Posterior cingulate gyrus (tissue), 11 donors: Measurements from ENCODE around the gene MRTFA.
"Not testable (repeated sequence)": the region's sequence is repeated elsewhere in the genome, so short reads cannot be mapped to it uniquely, and the experiment has no call there.

Source experiments
- DNase-seq, 10 donors: peaks; one replicate each; pipeline versions ENCODE4 v3.0.0 to v3.0.0-alpha.2; 2020 to 2021; ENCODE audit warnings: mixed read lengths in 3 of 10
- intact Hi-C: fragments of 100-400 bp; cut with DNase I; formaldehyde crosslinking; loops from one replicate; pipeline ENCODE4 v1.15.1; 2023

Gene MRTFA

DNA sequence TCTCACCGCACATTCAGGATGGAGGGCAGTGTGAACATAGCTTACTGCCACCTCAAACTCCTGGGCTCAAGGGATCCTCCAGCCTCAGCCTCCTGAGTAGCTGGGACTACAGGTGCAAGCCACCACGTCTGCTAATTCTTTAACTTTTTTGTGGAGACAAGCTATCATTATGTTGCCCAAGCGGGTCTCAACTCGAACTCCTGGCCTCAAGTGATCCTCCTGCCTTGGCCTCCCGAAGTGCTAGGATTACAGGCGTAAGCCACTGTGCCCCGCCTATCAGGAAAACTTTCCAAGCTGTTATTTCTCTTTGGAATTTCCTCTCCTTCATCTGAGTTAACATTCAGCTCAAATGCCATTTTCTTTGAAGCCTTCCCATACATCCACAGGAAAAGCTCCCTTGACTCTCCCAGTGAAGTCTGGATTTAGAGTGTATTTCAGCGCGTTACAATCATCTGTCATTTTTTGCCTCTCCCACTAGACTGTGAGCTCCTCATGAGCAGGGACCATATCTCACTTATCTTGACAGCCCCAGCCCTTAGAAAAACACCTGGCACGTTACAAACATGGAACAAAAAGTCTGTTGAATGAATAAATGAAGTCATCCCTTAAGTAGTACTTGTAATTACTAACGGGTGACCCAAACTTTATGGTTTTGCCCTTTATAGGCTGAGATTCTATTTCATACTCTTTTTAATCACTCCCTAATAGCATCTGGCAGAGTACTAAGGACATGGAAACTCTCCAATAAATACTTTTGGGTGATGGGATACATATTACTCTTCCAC lies 2.2 kb downstream of the MRTFA start:
- peak in 1 of 10 donors; percentile 41 for DNase-seq
- intact Hi-C loops = no loop called here

DNA sequence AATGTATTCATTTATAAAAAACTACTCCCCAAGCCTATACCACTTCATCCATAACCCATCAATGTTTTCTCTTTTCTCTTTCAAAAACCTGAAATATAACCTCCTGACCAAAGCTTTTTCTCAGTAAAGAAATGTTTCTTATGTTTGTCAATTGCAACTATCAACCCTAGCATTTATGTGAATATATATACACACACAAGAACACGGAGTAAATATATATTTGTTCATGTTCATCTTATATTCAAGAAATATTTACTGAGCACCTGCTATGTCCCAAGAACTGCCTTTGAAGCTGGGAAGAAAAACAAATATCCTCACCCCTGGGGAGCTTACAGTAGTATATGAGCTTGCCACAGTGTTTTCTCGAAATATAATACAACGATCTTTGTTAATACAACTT lies 3.5 kb downstream of the MRTFA start:
- no peak for DNase-seq
- intact Hi-C loops = no loop called here

DNA sequence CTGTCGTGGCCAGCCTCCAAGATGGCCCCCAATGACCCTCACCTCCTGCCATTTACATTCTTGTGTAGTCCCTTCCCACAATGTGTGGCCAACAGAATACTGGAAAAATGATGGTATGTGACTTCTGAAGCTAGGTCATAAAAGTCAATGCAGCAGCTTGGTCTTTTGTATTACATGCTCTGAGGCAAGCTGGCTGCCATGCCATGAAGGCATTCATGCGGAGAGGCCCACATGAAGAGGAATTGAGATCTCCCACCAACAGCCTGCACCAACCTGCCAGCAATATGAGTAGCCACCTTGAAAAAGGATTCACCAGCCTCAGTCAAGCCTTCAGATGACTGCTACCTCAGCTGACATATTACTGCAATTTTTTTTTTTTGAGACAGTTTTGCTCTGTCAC lies 4.6 kb downstream of the MRTFA start:
- DNase-seq = no peak
- intact Hi-C loops = no loop called here

DNA sequence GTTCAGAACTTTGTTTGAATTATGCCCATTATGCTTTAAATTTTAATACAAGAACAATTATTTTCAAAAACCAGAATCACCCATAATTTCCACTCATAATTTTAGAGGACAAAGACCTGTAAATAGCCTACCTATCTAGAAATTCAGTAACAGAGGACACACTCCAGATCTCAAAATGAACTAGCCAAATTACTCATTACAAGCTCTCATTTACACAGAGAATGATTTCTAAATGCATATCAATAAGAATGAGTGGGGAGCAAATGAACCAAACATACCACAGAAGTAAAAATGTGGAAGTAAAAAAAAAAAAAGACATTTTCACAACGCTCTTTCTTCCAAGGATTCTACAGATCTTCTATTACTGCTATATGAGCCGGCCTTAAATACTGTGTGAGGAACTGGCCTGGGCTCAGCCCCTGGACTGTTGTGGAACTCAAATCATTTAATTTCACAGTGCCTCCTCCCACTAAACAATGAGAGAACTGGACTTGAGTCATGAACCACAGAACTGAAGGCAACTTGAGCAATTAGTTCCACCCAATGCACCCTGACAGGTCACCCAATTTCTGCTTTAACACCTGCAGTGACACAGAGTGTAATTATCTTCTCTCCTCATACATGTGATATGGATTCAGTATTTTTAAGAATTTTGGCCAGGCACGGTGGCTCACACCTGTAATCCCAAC lies 8.0 kb downstream of the MRTFA start:
- no peak for DNase-seq
- intact Hi-C loops = no loop called here

DNA sequence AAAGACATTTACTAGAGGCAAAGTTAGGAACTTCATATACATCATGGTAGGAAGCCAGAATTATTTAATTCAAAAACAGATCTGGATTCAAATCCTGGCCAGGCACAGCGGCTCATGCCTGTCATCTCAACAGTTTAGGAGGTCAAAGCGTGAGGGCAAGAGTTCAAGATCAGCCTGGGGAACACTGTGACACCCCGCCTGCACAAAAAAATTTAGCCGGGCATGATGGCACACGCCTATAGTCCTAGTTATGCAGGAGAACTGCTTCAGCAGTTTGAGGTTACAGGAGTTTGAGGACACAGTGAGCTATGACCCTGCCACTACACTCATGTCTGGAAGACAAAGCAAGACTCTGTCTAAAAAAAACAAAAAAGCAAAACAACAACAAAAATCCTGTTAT lies 8.9 kb downstream of the MRTFA start:
- no peak for DNase-seq
- intact Hi-C loops = no loop called here

DNA sequence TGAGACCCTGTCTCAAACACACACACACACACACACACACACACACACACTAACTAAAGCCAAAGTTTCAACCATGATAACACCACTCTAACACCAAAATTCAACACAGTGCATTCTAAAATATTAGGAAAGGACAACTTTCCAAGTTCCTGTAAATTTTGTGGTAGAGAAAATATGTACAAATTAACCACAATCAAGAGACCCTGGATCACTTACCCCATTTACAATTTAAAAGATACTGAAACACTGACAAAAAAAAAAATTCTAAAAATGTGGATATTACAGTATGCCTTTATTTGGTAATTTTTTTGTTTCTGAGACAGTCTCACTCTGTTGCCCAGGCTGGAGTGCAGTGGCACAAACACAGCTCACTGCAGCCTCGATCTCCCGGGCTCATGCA lies 9.7 kb downstream of the MRTFA start:
- intact Hi-C loops = no loop called here
- no peak for DNase-seq

DNA sequence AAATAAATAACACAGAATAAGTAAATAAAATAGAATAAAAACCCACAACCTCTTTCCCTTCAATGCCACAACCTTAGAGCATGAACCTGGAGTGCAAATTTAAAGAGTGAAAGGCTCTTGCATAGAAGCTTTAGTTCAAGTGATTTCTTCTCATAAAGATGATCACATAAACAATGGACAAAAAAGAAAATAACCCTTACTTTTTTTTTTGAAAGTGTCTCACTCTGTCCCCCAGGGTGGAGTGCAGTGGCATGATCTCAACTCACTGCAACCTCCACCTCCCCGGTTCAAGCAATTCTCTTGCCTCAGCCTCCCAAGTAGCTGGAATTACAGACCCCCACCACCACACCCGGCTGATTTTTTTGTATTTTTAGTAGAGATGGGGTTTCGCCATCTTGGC lies 10.7 kb downstream of the MRTFA start:
- DNase-seq, intact Hi-C loops: not testable (repeated sequence)

DNA sequence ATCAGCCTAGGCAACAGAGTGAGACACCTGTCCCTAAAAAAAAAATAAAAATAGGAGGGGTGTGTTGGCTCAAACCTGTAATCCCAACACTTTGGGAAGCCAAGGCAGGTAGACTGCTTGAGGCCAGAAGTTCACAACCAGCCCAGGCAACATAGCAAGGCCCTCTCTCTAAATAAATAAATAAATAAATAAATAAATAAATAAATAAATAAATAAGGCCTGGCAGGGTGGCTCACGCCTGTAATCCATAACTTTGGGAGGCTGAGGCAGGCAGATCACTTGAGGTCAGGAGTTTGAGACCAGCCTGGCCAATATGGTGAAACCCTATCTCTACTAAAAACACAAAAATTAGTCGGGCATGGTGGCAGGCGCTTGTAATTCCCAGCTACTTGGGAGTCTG lies 11.2 kb downstream of the MRTFA start:
- intact Hi-C loops, DNase-seq: not testable (repeated sequence)

DNA sequence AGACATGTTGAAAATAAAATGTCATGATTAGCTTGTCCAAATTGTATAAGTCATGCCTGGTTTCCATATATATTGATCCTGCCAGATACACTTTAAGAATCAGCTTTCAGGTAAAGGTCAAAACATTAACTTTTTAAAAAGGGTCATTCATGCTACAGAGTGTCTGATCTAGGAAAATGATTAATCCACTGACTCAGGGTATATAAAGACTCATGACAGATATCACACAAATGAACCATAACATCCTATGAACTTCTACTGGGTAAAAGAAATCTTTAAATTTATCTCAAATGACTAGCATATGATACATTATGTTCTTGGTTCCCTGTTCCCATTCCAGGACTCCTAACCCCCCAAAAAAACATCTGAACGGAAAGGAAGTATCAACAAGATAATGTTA lies 11.7 kb downstream of the MRTFA start:
- DNase-seq = no peak
- intact Hi-C loops = no loop called here

DNA sequence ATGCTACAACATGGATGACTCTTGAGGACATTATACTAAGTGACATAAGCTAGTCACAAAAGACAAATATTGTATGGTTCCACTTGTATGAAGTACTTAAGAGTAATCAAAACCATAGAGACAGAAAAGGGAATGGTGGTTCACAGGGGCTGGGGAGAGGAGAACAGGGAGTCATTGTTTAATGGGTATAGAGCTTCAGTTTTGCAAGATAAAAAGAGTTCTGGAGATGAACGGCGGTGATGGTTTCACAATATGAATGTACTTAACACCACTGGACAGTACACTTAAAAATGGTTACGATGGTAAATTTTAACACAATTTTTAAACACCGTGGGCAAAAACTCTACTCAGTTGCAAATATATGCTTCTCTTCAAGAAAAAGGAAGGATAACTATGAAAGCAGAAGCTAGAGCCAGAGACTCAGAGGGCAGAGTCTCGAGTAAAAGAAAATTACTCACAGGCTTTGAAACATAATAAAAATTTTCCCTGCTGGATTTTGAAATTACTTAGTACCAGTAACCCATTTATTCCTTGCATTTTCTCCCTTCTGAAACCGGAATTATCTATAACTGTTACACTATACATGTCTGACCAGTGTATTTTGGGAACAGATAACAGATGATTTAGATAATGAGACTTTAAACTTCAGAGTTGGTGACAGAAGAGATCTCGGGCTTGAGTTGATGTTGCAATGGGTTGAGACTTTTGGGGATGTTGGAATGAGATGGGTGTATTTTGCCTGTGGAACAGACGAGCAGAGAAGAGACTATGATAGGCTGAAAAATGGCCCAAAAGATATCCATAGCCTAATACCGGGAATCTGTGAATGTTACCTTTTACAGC lies 15.0 kb downstream of the MRTFA start:
- no peak for DNase-seq
- intact Hi-C loops = no loop called here

DNA sequence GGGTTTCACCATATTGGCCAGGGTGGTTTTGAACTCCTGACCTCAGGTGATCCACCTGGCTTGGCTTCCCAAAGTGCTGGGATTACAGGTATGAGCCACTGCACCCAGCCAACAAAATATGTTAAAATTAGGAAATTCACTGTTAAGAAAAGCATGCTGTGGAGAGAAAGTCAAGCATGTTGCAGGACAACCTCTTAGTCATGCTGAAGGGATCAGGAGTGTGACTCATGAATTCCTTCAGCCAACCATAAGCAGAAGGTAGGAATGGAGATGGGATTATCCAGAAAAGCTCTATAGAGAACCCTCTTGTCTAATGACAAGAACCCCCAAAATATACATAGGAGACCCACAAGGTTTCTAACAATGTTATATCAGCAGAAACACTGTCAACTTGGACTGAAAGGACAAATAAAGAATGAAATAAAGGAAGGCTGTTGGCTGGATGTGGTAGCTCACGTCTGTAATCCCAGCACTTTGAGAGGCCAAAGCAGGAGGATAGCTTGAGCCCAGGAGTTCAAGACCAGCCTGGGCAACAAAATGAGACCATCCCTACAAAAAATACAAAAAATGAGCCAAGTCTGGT lies 16.0 kb downstream of the MRTFA start:
- no peak for DNase-seq
- intact Hi-C loops = no loop called here

DNA sequence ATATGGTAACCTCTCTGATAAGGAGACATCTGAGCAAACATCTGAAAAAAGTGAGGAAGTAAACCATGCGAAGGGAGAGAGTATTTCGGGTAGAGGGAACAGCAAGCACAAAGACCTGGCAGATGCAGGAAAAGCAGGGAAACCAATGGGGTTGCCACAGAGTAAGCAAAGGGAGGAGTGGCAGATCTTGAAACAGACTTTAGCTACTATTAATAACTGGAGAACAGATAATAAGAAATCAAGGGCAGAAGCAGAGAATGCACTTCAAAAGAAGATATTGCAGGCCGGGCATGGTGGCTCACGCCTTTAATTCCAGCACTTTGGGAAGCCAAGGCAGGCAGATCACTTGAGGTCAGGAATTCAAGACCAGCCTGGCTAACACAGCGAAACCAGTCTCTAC lies 18.1 kb downstream of the MRTFA start:
- no peak for DNase-seq
- intact Hi-C loops = no loop called here

DNA sequence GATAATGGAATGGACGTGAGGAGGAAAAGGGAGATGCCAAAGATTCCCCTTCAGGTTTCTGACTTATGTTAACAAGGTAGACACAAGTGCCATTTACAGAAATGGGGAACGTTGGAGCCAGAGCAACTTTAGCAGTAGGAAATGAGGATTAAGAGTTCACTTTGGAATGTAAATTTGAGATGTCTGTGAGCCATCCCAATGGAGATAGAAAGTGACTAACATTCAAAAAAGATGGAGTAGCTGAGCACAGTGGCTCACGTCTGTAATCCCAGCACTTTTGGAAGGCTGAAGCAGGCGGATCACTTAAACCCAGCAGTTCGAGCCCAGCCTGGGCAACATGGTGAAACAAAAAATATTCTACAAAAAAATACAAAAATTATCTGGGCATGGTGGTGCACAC lies 19.9 kb downstream of the MRTFA start:
- intact Hi-C loops = no loop called here

DNA sequence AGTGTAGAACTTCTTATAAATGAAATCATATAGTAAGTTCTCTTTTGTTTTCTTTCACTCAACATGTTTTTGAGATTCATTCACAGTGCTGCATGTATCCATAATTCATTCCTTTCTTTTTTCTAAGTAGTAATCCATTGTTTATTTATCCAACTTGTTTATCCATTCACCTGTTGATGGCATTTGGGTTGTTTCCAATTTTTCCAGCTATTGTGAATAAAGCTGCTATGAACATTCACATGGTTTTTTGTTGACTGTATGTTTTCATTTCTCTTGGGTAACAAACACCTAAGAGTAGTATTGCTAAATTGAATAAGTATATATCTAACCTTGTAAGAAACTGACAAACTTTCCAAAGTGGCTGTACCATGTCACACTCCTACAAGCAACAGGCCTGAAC lies 23.5 kb downstream of the MRTFA start:
- intact Hi-C loops = no loop called here
- no peak for DNase-seq

More for the DNA sequence above, 19.9 kb downstream of the MRTFA start:
- DNase-seq = no peak

DNA sequence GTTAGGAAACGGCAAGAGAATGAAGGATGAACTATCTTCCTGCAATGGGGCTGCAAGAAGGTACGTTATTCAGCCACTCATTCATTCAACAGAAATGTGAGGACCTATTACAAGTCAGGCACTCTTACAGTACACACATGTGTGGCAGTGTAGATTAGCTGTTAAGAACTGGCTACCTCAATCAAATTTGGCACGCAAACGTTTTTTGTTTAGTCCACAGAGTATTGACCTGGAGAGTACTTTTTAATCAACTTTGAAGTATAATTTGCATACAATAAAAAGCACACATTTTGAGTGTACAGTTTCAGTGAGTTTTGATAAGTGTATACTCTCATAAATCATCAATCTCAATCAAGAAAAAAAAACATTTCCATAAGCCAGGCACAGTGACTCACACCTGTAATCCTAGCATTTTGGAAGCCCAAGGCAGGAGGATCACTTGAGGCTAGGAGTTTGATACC lies 24.2 kb downstream of the MRTFA start:
- intact Hi-C loops = no loop called here
- DNase-seq = no peak

DNA sequence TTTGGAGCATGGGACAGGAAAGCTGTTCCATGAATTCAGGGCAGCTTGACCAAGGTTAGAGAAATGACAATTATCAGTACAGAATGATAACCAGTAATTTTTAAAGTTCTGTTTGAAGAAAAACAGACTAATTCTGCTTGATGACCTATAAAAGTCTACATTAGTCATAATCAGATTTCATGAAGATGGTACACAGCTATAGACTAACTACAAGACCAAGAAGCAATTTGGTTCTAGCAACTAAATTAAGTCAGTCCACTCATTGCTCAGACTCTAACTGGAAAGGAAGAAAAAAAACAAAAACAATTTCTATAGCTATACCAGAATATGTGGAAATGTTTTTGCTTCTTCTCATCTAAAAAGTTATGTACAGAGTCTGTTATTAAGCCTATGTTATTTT lies 24.9 kb downstream of the MRTFA start:
- intact Hi-C loops = no loop called here
- DNase-seq = no peak

DNA sequence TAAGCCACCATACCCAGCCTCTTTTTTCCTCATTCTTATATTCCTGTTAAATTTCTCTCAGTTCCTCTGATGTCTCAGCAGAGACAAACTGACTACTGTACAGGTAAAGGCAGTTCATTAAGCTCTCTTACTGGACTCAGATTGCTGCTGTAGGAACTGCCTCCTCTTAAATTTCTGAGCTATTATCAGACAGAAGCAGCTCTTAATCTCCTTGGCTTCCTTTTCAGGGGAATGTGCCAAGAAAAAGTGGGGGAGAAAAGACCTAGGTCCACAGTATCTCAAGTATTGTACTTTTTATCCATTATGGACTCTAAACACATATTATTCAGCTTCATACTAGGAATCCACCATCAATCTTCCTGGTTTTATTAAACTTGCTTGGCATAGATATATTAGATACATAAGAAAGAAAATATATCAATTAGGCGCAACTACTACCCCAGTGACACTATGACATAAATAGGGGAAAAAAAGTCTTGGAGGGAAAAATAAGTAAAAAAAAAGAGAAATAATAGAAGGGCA lies 26.1 kb downstream of the MRTFA start:
- DNase-seq = no peak
- intact Hi-C loops = no loop called here

DNA sequence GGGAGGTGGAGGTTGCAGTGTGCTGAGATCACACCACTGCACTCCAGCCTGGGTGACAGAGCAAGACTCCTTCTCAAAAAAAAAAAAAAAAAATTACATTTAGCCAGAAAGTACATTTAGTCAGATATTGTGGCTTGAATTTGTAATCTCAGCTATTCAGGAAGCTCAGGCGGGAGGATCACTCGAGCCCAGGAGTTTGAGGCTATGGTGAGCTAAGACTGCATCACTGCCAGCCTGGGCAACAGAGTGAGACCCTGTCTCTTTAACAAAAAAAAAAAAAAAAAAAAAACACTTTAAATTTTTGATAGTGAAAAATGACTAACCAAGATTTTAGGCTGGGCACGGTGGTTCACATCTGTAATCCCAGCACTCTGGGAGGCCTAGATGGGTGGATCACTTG lies 27.3 kb downstream of the MRTFA start:
- no peak for DNase-seq
- intact Hi-C loops = no loop called here

DNA sequence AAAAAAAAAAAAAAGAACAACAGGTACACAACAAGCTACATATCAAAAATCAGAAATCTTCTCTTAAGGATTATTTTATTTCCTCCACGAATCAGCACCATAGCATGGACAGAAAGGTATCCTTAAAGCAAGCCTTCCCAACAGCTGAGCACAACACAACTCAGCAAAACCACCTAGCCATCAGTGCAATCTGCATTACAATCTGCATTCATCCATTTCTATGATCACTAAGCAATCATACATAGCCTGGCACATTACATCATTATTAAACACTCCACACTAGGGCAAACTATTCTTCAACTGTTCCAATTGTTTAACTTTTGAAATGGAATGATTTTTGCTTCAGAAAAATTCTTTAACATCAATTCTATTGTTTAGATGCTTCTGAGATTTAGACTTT lies 29.0 kb downstream of the MRTFA start:
- intact Hi-C loops = no loop called here
- DNase-seq = no peak

DNA sequence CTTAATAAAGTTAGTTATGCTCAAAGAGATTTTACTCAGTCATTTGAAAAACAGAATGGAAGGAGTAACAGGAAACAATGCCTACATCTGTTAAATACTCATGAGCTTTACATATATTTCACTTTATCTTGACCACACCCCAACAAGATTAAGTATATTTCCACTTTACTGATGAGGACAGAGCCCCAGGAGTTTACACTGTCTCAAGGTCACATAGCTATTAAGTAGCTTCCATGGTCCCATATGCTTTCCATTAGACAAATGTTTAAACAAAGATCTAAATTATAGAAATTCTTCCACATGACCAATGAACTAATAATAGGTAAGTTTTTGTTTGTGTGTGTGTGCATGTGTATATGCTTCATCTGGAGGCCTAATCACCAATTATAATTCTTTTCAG lies 30.2 kb downstream of the MRTFA start:
- DNase-seq = no peak
- intact Hi-C loops = no loop called here

DNA sequence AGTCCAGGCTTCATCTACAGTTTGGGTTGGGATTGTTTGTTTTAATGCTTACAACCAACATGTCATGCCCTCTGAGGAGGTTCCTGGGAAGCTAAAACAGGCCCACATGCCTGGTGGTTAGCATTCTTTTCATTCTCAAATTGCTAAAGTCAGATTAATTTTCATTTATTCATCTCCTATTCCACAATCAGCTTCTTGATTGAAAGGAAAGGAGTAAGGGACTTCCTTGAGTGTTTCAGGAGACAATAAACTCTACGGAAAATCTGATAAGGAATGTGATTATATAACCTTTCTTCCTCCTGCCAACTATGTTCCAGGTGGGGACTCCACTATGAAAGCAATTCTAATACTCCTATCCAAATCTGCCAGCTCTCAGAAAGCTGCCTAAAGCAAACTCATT lies 30.8 kb downstream of the MRTFA start:
- DNase-seq = no peak
- intact Hi-C loops = no loop called here
